HT-29 (cell line): ENCODE results near the gene RAMP3. TPM values are rescaled to one million over a fixed set of nuclear protein-coding genes. Genes with fewer than 3 reads are reported as not detected.

Experiments used
- DNase-seq: peaks from one replicate; pipeline ENCODE4 v3.0.0-alpha.2; 2015; ENCODE audit warnings: low spot score
- total RNA-seq: library from RNA; depleted of rRNA; stranded (reverse); fragments of >200 nt; shearing (Covaris generic); gene quantifications from 2 replicates; pipeline ENCODE4 v1.2.3, GENCODE V29; 2014; rRNA removed

The RAMP3 gene
- total RNA-seq, 1 experiment from 2014 or later, result not detected

DNA sequence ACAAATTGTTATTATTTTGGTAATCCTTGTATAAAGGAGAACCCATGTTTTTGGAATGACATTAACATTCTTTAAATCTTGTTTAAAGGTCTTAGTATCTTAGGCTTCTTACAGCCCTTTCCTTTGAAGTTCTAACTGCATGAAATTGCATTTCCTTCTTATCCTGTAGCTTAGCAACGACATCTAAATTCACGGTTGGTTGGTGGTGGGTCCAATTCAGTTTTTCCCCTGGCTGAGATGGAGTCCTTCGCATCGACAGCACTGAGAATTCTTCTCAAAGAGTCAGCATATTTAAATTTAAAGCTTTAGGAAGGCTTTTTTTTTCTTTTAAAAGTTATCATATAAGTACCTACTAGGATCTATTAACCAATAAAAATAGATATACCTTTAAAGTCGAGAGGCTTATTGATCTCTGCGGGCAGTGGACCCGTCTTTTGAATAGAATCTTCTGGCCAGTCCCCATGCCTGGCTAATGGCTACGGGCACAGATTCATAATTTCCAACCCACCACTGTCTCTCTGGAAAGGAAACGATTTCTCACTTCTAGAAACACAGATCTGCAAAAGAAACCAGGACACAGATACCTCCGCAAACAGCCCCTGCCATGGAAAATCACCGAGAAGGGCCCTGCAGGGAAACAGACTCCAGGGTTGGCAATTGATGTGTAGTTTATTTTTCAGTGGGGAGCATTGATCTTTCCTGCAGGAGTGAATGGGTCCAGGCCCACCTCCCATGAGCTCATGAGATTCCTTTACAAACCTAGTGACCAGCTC is 63.4 kb downstream of the RAMP3 start:
- no peak for DNase-seq

DNA sequence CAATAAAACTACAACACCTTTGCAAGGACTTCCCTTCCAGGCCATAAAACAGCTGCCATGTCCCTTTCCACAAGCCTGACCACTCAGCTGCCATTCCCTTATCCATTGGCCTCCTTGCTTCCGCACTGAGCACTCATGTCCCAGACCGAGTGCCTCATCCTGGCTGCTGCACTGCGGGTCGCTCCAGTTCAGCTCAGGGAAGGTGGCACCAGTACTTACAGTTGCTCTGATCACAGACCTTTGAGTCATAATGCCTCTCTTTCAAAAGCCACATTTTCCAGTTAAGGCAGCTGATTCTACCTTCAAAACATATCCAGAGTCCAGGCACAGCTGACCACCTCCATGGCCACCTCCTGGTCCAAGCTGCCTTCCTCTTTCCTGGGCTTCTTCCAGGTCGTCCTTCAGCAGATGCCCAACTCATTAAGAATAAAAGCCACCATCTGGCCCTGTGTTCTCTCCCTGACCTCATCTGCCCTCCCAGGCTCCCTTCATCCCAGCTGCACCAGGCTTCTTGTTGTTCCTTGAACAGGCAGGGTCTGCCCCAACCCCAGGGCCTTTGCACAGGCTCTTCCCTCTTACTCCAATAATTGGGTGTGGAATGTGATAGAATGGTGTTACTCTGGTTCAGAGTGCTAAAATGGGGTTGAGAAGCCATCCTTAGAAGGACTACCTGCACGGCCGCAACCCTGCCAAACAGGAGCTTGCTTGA is 64.5 kb downstream of the RAMP3 start:
- DNase-seq, result no peak

DNA sequence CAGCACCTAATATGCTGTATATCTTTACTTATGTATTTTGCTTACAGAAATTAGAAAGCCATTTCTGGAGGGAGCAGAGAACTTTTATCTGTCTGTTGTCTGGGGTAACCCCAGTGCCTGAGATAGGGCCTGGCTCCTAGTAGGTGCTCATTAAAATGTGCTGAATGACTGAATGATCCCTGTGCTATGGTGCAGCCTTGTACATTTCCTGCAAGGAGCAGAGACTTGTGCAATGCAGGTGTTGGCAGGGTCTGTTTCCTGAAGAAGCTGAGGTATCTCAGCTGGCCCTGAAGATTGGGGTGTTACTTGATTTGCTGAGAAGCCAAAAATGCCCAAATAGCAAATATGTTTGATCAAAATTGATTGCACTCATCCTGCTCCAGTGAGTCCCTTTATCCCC is 65.5 kb downstream of the RAMP3 start:
- DNase-seq, result no peak

DNA sequence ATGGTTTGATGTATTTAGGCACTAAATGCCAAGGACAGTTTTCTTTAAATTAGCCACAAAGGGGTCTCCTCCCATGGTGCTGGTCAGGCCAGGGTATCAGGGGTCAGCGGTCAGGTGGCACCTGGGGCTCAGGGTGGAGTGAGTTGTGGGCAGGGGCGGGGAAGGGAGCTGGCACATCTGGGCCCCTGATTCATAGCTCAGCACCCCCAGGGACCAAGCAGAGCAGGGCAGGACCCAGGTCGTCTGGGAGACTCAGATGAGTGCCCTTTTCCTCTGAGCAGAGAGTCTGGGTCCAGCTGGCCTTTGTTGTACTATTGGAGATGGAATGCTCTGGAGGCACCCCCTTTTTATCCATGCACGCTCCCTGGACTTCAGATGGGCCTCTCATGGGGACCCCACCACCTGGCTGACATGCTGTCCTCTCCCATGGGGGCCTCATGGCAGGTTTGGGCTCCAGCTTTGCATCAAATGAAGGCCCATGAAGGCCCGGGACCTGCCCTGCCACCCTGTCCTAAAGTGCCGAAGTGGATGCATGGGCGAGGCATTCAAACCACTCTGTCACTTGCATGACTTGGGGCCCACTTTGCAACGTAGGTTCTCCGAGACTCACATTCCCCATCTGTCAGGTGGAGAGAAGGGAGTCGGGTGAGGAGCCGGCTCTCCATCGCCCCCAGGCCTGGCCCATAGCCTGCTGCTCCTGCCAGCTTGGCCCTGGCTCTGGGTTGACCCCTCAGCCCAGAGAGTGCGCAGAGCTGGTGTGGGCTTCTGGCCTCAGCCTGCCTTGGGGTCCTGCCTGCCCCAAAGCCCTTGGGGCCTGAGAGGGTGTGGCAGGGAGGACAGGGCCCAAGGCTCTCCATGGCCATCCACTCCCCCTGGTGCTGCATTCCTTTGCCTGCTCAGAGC is 66.4 kb downstream of the RAMP3 start:
- no peak for DNase-seq

DNA sequence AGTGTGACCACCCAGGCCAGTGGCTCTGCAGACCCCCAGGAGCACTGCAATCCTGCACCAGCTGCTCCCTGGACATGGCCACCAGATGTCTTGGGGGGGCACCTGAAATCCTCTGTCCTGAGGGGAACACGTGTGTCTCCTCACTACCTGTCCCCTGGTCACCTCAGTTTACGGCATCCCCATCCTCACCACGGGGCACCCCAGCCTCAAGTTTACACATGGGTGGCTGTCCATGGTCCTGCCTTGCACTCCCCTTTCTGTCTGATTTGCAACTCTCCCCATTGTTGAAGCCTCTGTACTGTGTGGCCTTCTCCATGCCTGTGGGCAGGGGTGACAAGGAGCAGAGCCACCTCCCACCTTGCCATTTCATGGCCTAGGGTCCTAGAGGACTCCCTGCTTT is 67.2 kb downstream of the RAMP3 start:
- DNase-seq, result no peak

DNA sequence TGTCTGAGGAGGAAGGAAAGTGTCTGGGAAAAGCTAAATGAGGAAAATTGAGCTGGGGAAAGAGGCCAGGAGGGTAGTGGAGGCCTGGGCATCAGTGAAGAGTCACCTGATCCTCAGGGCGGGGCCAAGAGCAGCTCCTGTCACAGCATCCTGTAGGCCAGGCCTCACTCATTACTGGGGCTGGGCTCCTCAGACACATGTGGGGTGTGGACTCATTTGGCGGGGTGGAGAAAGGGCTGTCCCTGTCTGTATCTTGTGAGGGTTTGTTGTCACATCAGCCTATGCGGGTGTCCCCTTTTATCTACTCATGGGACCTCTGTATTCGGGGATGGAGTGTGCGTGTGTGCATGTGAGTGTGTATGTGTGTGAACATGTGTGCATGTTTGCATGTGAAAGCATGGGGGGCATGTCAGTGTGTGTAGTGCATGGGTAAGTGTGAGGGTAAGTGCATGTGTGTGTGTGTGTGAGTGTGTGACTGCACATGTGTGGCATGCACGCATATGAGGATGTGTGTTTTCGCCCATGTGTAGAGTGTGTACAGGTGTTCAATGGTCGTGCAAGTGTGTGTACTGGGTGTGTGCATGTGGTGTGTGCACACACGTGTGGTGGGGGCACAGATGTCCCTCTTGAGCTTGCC is 67.8 kb downstream of the RAMP3 start:
- DNase-seq, result no peak

DNA sequence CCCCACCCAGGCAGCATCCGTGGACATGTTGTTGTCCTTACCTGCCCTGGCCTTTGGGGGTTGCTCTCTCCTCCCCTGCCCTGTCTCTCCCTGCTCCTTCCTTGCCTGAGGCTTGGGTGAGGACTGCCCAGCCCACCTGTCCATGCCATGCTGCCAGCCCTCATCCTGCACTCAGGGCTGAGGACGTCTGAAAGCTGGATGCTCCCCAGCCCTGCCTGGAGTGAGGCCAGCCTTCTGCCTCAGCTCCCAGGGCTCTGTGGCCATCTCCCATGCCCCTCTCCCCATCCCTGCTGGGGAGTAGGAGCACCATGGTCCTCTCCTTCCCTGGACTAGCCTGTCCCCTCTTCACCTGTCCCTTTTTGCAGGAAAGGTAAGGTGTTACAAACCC is 68.4 kb downstream of the RAMP3 start:
- DNase-seq, result no peak

DNA sequence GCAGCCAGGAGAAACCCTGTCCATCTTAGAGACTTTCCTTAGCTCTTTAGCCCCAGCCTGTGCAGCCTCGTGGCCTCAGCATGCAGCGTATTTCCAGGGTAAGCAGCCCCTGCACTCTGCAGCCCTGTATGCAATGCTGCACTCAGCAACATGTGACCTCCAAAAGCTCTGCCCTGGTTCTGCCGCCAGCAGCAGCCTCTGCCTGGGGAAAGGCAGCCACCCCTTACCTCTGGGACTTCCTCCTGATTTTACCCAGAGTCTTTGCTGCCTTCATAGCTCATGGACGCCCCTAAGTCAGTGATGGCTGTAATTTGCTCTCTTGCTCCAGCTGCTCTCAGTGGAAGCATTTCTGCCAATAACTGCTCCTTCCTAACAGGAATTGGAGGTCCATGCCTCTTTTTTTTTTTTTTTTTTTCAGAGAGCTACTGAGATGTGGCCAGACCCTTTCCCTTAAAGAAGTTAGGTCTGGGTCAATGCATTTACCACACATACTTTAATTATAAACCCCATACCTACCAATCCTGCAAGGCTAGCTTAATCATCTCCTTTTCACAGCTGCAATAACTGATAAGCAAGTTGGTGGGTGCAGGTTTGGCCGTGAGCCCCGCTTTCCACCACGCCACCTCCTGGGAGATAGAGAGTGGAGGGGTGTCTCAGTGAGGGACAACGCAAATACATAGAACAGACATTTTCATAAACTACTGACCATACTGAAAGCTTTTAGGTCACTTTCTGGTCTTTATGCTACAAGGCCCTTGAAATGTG is 71.7 kb downstream of the RAMP3 start:
- no peak for DNase-seq

DNA sequence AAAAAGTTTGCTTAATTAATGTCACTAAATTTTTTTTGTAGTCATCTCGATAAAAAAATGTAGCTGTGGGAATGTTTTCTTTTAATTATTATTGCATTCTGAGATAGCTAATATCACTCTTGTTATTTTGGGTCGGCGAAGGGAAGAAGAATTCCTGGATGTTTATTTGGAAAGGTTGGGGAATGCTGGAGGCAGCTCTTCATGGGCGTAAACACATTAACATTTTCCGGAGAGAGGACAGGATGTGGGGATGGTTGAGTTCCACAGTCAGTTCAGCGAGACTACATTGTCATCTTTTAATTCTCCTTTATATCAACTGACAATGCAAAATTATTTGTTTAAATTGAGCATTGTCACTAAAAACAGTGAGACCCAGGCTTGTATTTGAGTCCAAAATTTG is 72.5 kb downstream of the RAMP3 start:
- DNase-seq, result no peak

DNA sequence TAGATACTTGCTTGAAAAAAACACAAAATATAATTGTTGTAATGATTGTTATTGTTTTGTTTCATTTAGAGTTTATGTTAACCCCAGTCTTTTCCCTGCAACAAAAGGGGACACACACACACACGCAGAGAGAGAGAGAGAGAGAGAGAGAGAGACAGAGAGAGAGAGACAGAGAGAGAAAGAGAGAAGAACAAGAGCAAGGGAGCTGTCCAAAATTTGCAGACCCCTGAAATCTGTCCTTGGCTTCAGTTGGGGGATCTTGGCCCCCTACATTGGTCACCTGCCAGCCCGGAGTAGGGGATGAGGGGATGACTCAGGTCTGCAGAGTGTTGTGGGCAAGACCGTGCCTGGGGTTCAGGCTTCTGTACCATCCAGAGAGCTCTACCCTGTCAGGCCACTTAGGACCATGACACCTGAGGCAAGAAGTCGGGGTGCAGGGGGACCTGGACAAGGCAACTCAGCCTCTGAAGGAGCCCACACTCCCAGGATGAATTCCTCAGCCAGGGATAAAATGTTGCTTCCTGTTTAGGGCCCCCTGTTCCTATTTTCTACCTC is 73.1 kb downstream of the RAMP3 start:
- no peak for DNase-seq

DNA sequence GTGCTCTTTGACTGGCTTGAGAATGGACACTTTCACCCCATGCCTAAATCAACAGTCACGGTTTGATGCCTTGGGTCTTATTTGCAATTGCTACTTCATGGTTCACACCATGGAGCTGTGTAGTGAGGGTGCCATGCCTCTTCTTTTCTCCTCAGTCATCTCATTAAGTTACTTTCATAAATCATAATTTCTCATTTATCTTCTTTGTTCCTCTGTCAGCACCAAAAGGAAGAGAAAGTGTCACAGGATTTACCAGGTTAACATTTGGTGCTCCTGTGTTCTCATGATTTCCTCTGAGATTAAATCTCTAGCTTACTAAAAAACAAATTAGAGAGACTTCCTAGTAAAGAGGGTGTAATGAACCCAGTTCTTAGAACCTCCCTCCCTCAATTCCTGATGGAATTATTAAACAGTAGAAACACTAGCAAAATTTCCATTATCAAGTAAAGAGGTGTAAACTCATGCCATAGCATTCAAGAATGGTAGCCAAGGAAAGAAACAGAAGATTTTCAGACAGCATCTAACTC is 75.7 kb downstream of the RAMP3 start:
- no peak for DNase-seq

Other genes starting within 250 kb of the RAMP3 start
- gene MYO1G, start 178.8 kb upstream of the RAMP3 start, total RNA-seq, result 0.08 and 0.31 TPM in 2 replicates
- gene CCM2, start 157.6 kb upstream of the RAMP3 start, total RNA-seq, result 69.8 and 90.2 TPM in 2 replicates
- 0.10 and 0.43 TPM in 2 replicates for gene NACAD, start 68.8 kb upstream of the RAMP3 start, total RNA-seq
- gene TBRG4, start 46.1 kb upstream of the RAMP3 start, total RNA-seq, result 230 and 255 TPM in 2 replicates